A549 (cell line): ENCODE measurements around the gene TESK2.

Source experiments
- BHLHE40 ChIP-seq: IDR thresholded peaks from 2 replicates; pipeline ENCODE4 v1.6.1; 2012; ENCODE audit warnings: low read depth, low read length, inconsistent platforms
- RAD21 ChIP-seq, 2 experiments: fragments of >200 bp in 1 of 2; sonication (Bioruptor Twin) in 1 of 2; formaldehyde crosslinking in 1 of 2; IDR thresholded peaks in 1 of 2; conservative IDR thresholded peaks in 1 of 2; 2 replicates in 1 of 2; 3 replicates in 1 of 2; pipeline ENCODE4 v1.6.1; 2012 to 2018; ENCODE audit warnings: inconsistent platforms in 1 of 2
- RFX5 ChIP-seq: fragments of 450-650 bp; IDR thresholded peaks from 2 replicates; pipeline ENCODE4 v1.7.1; 2014; ENCODE audit warnings: antibody characterized with exemption, mild to moderate bottlenecking, moderate library complexity
- SREBF2 ChIP-seq: fragments of 450-650 bp; IDR thresholded peaks from 2 replicates; pipeline ENCODE4 v1.6.1; 2014; ENCODE audit warnings: mild to moderate bottlenecking, moderate library complexity
- TF ChIP-seq, protein P1 (sequence below): fragments of >200 bp; sonication (Bioruptor Twin); formaldehyde crosslinking; IDR thresholded peaks from 3 replicates; pipeline ENCODE4 v1.5.1; 2016

GRCh38 chr1:45331436-45332345, 159.3 kb downstream of the TESK2 start:
- TF ChIP-seq, protein P1, sequence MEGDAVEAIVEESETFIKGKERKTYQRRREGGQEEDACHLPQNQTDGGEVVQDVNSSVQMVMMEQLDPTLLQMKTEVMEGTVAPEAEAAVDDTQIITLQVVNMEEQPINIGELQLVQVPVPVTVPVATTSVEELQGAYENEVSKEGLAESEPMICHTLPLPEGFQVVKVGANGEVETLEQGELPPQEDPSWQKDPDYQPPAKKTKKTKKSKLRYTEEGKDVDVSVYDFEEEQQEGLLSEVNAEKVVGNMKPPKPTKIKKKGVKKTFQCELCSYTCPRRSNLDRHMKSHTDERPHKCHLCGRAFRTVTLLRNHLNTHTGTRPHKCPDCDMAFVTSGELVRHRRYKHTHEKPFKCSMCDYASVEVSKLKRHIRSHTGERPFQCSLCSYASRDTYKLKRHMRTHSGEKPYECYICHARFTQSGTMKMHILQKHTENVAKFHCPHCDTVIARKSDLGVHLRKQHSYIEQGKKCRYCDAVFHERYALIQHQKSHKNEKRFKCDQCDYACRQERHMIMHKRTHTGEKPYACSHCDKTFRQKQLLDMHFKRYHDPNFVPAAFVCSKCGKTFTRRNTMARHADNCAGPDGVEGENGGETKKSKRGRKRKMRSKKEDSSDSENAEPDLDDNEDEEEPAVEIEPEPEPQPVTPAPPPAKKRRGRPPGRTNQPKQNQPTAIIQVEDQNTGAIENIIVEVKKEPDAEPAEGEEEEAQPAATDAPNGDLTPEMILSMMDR: no peak
- TF ChIP-seq SREBF2: no peak
- no peak for TF ChIP-seq BHLHE40
- no peak for TF ChIP-seq RAD21 (conservative IDR thresholded peaks at IDR 0.05 in 1 of 2, IDR thresholded peaks at IDR 0.05 in 1 of 2)
- TF ChIP-seq RFX5: no peak
